A204.1 (cell line): ENCODE results near the gene ABTB2.
"Not testable (repeated sequence)": the region's sequence is repeated elsewhere in the genome, so short reads cannot be mapped to it uniquely, and the experiment has no call there.

Source experiments
- FAIRE-seq: peaks from 2 replicates; lab custom pipeline; 2012; peaks lifted over from hg19 to GRCh38; lab: Jason Lieb, UNC

ABTB2 gene

DNA sequence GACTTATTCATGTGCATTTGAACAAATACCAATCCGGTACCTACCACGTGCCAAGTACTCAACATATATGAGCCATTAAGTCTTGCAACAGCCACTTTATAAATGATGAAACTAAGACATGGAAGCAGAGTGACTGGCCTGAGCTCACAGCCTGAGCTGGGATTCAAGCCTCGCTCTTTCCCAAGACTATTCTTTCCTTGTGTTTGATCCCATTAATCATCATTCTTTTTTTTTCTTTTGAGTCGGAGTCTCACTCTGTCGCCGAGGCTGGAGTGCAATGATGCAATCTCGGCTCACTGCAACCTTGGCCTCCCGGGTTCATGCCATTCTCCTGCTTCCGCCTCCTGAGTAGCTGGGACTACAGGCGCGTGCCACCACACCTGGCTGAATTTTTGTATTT, 119.3 kb downstream of the ABTB2 start:
- FAIRE-seq = no peak

DNA sequence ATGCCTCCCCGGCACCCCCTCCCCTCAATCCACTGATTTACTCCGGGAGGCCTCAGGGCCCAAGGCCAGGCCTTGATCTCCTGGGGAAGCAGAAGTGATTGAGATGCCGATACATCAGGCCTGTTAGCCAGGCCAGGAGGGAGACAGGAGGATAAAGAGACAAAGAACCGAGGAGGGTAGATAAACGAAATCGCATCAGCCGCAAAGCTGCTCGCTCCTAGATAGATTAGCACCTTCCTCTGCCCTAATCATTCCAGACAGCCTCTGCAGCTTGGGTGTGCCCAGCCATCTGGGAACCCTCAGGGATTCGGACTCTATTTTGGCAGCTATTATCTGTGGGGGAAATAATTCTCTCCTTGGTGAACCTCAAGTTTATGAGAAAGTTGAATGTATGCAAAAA, 121.2 kb downstream of the ABTB2 start:
- FAIRE-seq = no peak

DNA sequence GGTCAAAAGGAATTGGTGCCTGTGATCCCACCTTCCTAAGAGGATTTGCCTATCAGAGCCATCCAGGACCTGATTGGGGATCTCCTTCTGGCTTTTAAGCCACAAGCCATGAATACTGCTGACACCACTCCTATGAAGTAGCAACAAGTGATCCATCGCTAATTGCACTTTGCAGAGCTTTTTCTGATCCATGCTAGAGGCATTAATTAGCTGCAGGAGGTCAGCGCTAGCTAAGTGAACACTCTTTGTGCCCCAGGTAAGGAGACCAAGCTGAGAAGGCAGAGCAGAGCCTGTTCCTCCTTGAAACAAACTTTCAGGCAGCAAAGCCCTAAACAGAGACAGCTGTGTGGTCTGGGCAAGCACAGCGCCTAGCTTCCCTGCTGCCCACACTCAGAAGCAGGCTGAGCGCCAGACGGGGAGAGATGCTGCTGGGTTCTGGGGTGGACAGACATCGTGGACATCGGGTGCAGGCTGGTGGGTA, 122.2 kb downstream of the ABTB2 start:
- no peak for FAIRE-seq

DNA sequence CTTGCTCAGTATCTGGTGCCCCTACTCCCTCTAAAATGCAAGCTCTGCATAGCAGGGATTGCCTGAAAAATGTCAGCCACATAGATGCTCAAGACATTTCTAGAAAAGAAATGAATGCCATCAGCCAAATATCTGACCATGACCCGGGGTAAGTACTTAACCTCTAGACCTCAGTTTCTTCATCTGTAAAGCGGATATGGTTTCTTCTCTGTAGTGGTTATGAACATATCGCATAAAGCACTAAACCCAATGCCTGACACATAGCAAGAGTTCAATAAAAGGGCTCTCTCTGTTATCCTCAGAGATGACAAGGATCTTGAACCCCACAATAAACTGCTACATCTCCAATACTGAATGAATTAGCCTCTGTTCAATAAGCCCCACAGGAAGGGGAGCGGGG, 122.6 kb downstream of the ABTB2 start:
- FAIRE-seq = no peak

DNA sequence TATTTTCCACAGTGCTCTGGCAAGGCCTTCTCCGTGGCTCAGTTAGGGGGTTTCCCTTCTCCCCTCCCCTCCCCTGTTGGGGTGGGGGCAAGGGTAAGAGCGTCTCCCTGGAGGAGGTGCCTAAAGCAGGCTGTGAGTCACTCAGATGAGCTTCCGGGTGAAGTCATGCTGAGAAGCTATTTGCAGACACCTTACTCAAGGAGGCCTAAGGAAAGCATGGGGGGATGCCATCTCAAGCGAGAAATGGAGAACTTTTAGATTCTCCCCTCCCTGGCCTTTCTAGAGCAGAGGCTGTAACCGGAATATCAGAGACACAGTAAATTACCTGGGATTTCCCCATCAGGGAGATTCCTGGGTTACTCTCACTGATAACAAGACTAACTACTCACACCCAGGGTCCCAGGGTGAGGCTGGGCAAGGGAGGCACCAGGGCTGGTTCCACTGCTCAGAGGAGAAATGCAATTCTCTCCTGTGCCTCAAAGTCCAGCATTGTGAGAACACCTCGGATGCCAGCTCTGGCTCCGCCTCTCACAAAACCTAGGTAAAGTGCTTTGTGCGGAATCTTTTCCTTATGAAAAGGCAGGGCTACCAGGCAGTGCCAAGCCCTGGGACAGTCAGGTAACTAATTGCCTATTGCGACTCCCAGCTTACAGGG, 123.6 kb downstream of the ABTB2 start:
- FAIRE-seq = no peak

DNA sequence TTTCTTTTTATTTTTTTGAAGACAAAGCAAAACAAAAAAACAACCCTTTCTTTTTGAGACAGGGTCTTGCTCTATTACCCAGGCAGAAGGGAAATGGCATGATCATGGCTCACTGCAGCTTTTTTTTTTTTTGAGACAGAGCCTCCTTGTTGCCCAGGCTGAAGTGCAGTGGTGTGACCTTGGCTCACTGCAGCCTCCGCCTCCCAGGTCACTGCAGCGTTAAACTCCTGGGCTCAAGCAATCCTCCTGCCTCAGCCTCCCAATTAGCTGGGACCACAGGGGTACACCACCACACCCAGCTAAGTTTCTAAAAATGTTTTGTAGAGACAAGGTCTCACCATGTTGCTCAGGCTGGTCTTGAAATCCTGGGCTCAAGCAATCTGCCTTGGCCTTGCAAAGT, 124.6 kb downstream of the ABTB2 start:
- no peak for FAIRE-seq

DNA sequence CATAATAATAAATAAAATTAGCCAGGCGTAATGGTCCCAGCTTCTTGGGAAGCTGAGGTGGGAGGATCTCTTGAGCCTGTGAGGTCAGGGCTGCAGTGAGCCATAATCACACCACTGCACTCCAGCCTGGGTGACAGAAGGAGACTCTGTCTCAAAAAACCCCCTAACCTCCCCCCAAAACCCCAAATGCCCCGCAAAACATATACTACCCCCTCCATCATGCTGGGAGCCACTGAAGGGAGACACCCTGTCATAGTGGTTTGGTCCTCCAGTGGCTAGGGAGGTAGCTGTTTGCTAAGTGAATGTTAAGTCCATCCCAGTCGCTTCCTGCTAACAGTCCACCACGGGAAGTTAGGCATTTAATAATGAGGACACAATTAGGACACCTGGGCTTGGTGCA, 125.0 kb downstream of the ABTB2 start:
- FAIRE-seq = no peak

DNA sequence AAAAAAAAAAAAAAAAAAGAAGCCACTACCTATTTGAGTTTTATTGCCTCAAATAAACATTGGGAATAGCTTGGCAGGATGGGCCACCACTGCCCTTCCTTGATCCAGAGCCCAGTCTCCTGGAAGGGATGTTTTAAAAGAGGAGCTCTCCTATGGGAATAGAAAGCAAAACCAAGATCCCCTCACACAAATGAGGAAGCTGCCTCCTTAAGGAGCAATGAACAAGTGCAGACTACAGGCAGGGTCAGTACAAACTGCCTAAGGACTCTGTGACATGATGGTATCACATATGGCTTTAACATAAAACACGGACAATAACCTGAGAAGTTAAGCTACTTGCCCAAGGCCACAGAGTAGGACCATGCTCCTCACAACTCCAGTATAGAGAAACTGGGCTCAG, 131.6 kb downstream of the ABTB2 start:
- no peak for FAIRE-seq

DNA sequence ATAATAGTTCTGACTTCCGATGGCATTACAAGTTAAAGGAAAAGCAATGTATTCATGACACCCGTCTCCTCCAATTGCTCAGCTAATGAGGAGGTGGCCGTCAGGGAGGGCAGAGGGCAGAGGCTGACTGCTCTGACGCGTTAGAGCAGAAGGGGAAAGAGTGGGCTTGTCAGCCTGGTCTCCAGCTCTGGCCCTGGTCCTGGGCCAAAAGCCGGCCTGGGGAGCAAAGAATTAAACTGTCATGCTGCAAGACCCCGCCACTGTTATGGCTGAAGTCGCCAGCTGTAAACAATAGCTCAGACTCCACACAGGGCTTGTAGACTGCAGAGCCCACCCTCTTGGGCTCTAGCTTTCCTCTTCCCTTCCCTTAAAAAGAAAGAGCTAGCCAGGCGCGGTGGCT, 132.7 kb downstream of the ABTB2 start:
- FAIRE-seq = no peak

DNA sequence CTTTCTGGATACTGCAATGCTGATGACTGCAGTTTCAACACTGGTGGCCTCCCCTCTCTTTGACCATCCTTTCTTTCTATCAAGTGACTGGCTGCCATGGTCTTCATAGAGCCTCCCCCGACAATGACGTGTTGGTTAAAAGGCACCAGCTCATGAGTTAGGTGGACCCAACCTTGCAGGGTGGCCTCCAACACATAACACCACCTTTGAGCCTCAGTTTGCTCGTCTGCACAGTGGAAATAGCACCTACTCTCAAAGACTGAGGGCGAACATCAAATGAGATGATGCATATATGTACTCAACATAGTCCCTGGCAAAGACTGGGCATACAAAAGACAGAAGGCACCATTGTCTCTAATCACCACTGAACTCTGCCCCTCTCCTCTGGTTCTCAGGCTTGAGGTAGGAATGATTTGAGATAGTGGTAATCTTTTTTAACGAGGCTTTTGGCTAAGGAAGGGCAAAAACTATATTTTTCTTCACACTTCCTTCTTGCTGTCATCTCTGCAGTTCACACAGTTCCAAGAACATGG, 133.3 kb downstream of the ABTB2 start:
- FAIRE-seq = no peak

DNA sequence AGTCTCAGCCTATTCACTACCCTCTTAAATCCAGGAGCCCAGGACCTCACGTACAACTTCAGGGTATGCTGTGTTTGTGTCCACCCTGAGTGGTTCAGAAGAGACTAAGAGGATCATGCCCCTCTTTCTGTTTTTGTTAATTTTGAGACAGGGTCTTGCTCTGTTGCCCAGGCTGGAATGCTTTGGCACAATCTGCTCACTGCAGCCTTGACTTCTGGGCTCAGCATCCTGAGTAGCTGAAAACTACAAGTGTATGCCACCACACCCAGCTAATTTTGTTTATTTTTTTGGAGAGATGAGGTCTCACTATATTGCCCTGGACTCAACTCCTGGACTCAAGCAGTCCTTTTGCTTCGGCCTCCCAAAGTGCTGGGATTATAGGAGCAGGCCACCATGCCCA, 133.9 kb downstream of the ABTB2 start:
- no peak for FAIRE-seq

DNA sequence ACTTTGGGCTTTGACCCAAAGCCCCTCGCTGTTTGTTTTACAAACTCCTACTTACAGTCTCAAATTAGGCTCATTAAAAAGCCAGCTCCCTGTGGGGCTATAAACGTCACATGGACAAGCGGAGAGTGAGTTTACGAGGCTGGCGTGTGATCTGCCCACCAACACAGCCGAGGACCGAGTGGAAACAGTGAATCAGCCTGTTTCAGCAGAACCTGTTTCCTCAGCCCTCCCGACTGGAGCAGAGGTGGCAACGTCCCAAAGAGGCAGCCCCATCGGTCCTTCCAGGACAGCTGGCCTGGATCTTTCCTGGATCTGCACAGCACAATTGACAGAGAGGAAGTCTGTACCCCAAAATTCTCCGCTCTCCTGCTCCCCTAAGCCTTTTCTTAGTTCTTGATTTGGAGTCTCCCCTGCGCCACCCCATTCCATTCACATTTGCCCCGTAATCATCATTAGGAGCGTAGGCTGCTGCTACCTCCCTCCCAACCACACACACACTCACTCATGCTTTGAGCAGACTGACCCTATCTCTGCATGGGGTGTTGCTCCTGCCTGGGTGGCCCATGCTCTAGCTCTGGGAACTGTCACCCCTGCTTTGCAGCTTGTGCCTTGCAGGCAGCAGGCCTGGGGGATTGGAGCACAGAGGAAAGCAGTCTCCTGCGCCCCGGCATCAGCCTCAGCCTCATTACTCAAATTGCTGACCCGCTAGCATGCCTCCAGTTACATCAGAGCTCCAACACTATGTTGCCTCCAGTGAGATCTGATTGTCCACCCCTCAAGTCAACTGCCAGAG, 134.6 kb downstream of the ABTB2 start:
- FAIRE-seq = no peak

DNA sequence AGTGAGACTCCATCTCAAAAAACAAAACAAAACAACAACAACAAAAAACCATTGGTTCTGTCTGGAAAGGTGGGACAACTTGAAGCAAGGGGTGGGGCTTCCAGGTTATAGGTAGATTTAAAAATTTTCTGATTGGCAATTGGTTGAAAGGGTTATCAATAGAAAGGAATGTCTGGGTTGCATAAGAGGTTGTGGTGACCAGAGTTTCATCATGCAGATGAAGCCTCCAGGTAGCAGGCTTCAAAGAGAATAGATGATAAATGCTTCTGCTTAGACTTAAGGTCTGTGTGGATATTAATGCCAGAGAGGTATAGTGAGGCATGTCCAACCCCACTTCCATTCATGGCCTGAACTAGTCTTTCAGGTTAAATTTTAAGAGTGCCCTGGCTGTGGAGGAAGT, 135.8 kb downstream of the ABTB2 start:
- no peak for FAIRE-seq

DNA sequence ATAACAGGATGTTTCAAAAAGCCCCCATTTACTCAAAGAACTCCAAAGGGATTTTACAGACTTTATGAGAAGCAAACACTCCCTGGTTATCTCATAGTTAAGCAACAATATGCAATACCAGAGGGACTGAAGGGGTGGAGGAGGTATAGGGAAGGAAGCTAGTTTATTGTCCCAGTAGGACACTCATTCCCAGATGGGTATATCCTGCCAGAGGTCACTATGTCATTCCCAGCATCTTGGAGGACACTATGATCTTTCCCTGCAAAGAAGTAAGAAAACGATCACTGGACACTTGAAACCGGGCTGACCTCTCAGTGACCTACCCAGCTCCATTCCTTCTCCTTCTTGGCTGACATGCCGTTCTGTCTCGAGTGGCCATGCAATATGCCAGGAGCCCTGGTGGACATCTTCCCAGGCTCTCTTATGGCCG, 137.9 kb downstream of the ABTB2 start:
- FAIRE-seq = no peak

DNA sequence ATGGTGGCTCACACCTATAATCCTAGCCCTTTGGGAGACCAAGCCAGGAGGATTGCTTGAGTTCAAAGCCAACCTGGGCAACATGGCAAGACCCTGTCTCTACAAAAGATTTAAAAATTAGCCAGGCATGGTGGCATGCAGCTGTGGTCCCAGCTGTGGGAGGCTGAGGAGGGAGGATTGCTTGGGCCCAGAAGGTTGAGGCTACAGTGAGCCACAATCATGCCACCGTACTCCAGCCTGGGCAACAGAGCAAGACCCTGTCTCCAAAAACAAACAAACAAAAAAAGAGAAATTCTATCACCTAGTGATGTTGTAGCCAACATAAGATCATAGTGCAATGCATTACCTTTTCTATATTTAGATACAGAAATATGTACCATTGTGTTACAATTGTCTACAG, 138.5 kb downstream of the ABTB2 start:
- no peak for FAIRE-seq

DNA sequence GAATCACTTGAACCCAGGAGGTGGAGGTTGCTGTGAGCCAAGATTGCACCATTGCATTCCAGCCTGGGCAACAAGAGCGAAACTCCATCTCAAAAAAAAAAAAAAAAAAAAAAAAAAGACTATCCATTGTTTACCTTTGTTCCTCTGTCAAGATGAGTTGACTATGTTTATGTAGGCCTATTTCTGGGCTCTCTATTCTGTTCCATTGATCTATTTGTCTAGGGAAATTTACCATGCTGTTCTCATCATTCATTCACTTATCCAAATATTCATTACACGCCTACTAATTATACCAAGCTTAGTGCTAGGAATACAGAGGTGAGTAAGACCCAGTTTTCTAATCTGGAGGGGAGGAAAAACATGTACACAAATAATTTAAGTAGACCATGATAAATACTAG, 139.1 kb downstream of the ABTB2 start:
- FAIRE-seq = not testable (repeated sequence)

DNA sequence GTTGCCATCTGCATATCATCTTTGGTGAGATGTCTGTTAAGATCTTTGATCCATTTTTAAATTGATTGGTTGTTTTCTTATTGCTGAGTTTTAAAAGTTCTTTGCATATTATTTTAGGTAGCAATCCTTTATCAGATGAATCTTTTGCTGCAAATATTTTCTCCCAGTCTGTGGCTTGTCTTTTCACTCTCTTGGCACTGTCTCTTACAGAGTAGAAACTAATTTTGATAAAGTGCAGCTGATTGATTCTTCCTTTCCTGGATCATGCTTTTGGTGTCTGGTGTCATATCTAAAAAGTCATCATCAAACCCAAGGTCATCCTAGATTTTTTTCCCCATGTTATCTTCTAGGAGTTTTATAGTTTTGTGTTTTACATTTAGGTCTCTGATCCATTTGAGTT, 139.7 kb downstream of the ABTB2 start:
- FAIRE-seq = no peak

DNA sequence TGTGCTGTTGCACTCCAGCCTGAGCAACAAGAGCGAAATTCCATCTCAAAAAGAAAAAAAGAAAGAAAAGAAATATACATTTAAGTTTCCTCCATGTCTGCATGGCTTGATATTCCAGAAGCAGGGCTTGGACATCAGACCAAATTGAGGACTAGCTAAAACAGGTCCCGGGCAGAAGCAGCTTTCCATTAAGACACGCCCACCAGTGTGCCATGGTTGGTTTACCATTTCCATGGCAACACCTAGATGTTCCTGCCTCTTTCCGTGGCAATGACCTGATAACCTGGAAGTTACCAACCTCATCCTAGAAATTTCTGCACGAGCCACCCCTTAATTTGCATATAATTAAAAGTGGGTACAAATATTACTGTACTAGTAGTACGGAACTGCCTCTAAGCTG, 141.1 kb downstream of the ABTB2 start:
- FAIRE-seq = no peak

DNA sequence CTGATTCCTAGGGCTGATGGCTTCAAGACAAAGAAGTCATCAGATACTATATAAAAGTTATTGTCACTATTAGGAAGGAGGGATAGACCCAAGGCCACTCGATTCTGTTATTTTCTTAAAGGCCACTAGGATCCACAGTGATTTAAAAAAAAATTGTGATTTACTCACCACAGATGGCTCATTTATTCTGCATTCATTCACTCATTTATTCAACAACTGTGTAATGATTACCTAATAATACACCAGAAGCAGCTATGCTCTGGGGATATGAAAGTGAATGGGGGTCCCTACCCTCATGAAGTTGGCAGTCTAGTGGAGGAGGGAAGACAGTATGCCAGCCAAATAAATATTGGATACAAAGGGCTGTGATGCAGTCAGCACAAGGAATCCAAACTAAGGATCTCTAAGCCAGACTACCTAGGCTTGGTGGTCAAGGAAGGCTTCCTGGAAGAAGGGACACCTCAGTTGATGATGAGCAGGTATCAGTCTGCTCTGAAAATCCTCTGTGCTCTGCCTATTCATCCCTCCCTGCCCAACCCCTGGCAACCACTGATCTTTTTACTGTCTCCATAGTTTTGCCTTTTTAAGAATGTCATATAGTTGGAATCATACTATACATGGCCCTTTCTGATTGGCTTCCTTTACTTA, 141.9 kb downstream of the ABTB2 start:
- no peak for FAIRE-seq

DNA sequence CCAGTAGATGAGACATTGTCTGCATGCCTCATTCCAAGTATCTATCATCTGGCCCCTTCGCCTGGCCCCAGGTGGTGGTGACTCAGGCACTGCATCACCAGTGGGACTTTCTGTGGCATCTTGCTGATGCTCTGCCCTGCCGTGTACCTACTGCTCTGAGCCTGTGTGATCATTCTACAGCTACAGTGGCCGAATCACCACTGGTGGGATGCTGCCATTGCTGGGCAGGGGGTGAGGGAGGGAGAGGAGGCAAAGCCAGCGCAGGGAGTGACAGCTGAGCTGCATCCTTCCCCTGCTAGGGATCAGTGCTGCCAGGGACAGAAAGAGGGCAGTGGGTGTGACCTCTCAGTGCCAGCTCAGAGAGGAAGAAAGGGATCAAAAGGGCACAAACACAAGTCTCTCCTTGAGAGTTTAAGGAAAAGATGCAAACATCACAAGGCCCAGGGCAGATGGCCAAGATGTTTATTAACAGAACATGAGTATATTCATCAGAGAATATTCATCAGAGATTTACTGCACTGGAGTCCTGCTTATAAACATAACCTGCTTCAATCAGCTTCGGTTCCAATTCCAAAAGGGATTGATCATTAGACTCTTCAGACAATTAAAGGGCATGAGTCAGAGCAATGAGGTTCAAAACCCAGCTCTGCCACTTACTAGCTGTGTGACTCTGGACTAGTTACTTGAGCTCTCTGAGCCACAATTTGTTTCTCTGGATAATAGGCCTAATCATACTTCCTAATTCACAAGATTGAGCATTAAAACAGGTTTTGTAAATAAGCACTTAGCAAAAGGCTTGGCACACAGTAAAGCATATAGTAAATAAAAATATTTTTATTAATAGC, 142.6 kb downstream of the ABTB2 start:
- FAIRE-seq = no peak

DNA sequence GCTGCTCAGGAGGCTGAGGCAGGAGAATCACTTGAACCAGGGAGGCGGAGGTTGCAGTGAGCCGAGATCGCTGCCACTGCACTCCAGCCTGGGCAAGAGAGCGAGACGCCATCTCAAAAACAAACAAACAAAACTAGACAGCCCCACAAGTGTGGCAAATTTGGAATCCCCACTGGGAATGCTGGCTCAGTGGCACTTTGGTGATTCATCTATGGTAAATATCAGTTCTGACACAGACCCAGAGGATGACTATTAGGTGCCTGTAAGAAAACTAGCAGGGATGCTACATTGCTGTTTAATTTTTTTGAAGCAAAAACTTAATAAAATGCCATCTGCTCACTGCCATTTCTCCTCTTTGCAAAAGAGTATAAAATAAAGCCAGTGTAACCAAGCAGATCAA, 144.4 kb downstream of the ABTB2 start:
- FAIRE-seq = no peak

DNA sequence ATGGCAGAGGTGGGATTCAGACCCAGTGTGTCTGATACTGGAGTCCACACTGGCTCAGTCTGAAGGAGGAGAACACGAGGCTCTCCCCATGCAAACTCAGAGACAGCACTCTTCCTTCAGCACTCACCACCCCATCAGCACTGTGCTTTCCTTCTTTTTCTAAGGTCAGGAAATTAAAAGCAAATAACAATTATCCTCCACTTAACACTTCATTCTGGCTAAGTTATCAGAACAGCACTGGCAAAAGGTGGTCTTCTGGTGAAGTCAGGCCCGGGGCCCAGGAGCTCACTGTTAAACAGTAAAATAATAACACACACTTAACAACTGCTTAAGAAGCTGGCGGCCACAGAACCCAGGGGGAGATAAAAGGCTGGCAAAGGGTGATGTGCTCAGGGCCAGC, 145.2 kb downstream of the ABTB2 start:
- no peak for FAIRE-seq
